ENCODE measurements around the gene WDR87.

The WDR87 gene

DNA sequence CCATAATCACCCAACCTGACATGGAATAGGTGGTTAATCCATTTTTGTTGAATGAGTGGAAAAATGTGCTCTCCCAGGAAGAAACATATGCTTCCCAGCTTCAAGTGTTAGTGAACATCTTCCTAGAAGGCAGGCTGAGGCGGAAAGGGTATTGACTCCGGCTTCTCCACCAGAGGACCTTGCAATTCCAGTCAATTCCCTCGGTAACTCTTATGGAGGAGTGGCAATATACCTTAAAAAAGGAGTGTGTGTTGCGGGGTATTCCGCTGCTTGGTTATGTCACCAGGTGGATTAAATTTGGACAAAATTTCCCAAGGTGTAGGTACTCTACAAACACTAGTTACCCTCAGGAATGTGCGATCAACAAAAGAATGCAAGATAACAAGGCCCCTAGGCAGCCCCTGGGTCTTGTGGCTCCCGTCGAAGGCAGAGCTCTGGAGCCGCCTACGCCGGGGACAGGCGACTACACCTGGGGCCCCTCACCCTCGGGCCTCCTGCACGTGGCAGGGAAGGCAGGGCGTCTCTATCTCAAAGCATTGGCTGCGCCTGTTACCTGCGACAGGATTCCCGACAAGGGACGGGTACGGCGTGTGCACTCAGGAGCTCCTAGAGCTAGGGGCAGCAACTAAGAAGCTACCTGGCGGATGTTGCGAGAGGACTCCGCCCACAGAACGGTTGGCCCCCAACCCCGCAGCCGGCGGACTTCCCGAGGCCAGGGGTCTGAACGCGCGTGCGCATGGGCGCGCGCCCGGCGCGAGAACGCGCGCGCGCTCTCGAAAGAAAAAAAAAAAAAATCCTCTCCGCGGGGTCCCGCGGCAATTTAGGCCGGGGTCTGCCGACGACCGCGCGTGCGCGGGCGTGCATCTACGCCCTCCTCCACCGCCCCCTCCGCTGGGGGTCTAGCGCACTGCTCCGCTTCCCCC, at the start of gene WDR87:
Gene WDR87, minus strand, starts transcription at position 649 of the 923 bp plus-strand sequence. CDS start 8,355 bp downstream, outside the sequence.
- DNase-seq (ENCODE audit: low spot score): no peak

DNA sequence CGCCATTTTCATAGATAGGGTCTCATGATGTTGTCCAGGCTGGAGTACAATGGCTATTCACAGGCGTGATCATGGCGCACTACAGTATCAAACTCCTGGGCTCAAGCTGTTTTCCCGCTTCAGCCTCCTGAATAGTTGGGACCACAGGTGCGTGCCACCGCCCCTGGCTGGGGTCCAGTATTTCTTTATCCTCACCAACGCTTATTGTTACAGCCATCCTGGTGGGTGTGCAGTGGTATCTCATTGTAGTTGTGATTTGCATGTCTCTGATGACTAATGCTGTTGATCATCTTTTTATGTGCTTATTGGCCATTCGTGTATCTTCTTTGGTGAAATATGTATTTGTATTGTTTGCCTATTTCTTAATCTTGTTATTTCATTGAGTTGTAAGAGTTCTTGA, 49.6 kb upstream of the WDR87 start:
- DNase-seq (ENCODE audit: low spot score): no peak

DNA sequence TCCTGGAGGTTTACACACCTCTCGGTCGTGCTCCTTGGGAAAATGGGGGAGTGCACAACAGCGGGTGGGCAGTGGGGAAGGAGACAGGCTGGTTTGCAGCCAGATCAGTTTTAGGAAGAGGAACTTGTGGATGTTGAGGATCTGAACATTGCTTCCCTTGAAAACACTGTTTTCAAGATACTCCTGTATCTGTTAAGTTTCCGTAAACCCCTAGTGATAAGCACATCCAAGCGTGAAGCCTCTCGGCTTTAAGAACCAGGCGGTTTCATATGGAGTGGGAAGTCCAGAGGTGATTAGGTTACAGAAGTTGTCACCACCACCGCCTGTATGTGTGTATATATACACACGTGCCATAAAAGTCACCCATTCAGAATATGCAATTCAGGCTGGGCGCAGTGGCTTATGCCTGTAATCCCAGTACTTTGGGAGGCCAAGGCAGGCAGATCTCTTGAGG, 48.1 kb upstream of the WDR87 start:
- DNase-seq (ENCODE audit: low spot score): no peak

DNA sequence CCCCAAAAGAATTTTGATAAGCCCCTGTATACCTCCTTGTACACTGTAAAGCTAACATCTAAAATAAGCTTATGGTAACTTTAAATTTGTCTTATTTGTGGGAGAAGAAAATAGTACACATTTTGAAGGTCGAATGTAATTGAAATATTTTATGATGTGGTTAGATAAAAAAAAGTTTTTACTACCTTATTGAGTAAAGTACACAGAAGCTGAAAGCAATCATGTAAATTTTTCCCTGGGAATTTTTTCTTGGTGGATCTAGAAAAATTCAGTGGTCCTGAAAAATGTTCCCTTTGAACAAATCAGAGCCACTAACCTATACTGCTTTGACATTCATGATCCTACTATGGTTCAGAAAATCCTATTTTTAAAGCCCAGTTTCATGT, 47.5 kb upstream of the WDR87 start:
- no peak for DNase-seq (ENCODE audit: low spot score)

DNA sequence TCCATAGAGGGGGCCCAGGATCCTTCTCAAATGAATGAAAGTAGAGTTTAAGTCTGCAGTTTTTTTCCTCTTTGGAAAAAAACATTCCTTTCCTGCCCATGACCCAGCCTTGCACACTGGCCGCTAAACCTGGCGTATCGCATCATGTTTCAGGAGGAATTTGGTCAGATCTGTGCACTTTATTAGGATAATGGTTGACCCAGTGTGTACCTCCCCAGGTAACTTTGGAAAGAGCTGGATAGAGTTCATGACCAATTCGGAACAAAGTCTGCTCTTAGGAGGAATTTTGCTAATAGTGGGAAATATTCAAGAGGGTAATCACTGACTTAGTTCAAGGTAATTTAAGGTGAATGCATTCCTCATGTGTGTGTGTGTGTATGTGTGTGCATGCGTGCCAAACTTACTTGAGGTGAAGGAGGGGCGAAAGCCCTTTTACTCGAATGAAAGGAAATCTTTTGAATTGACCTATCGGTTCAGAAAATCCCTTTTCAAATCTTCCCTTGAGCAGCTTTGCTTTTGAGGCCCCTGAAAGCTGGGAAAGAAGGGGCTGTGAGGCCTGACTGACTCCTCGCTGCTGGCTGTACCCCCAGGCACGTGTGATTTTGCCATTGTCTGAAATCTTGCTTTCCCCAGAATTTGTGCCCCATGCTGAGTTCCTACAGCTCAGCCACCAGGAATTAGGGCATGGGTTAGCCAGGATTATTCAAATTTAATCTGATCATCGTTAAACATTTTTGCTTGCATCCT, 47.0 kb upstream of the WDR87 start:
- no peak for DNase-seq (ENCODE audit: low spot score)

DNA sequence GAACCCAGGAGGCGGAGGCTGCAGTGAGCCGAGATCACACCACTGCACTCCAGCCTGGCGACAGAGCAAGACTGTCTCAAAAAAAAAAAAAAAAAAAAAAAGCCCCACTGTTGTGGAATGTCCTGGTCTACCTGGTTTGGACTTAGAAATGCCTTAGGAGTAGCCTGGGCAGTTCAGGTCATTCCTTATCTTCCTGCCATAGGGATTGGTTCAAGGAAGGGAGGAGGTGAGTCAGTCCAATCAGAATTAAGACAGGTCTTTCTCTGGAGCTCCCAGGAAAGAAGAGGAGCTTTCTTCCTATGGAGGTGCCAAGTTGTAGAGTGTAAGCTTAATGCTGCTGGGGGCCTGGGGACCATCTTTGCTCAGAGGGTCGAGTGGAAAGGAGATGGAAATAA, 45.4 kb upstream of the WDR87 start:
- DNase-seq (ENCODE audit: low spot score): no peak

GRCh38 chr19:37950471-37951175, 44.2 kb upstream of the WDR87 start:
- no peak for DNase-seq (ENCODE audit: low spot score)

- no peak for DNase-seq (ENCODE audit: low spot score)
These were observed 42.0 kb upstream of the WDR87 start for GRCh38 chr19:37948362-37948761.

DNA sequence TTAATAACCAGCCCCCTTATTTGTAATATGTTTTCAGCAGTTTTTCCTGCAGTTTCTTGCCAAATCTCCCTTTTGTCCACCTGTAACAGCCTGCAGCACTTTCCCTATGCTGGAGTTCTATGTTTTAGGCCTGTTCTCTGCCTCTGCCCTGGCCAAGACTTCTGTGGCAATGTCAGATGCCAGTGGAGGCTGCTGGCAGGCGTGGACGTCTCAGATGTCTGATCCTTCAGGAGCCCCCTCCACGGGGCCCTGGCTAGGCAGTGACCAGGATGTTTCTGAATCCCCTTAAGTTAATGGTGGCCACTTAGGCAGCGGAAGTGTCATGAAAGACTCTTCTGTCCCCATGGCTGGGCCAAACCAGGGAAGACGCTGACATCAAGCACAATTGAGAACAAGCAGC, 41.4 kb upstream of the WDR87 start:
- DNase-seq (ENCODE audit: low spot score): no peak

DNA sequence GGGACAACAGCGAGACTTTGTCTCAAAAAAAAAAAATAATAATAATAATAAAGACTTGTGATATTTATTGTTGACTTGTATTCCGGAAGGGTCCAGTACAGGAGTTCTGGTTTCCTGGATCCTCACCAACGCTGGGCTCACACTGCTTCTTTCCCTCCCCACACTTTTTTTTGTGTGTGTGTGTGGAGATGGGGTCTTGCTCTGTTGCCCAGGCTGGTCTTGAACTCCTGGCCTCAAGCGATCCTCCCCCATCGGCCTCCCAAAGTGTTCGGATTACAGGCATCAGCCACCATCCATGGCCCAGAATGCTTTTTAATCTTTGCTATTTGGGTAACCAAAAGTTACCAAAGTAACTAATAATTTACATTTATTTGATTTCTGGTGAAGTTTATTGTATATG, 39.7 kb upstream of the WDR87 start:
- DNase-seq (ENCODE audit: low spot score): no peak

DNA sequence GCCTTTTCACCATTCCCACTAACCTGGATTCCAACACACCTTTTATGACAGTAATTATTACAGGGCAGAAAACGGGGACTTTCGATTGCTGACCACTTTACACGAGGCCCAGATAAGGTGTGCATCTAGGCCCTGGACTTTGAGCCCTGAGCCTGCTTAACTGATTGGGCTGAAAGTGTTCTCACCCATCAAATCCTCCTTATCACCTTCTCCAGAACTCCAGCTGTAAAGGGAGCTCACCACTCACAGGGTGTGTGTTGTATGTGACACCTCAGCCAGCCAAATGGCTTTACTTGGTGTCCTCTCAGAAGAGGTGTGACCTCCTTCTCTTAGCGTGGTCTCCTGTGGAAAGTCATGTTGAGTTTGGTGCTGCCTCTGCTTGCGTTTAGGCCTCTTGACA, 37.1 kb upstream of the WDR87 start:
- DNase-seq (ENCODE audit: low spot score): no peak

DNA sequence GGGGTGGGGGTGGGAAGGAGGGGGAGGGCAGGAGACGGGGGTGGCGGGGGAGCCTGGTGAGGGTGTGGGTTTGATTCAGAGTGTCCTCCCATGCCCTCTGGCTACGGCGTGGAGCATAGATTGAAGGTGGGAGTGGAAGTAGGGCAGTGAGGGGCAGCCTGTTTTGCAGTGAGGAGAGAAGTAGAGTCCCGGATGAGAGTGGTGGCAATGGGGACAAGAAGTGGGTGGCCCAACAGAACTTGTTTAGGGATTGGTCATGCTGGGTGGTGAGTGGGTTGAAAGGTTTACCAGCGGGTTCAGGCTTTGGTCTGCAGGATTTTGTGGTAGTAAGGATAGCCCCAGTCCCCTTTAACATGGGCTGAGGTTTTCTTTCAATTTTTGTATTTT, 36.1 kb upstream of the WDR87 start:
- DNase-seq (ENCODE audit: low spot score): no peak

GRCh38 chr19:37941782-37942515, 35.6 kb upstream of the WDR87 start:
- DNase-seq (ENCODE audit: low spot score): no peak

GRCh38 chr19:37938353-37938752, 32.0 kb upstream of the WDR87 start:
- DNase-seq (ENCODE audit: low spot score): no peak

GRCh38 chr19:37936886-37937285, 30.5 kb upstream of the WDR87 start:
- no peak for DNase-seq (ENCODE audit: low spot score)

DNA sequence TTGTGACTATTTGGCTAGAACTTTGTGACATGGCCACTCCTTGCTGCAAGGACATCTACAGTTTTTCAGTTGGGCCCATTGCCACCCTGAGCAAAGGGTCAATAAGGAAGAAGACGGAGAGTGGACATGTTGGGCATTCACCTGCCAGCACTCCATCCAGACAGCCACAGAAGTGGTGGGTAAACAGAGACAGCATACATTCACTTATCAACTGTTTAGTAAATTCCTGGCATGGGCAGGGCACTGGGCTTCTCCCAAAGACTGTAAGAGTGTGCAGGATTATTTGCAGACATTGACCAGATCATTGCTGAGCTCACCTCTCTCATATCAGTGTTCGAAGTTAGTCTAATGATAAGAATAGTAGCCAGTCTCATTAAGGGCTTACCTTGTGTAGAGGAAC, 29.8 kb upstream of the WDR87 start:
- DNase-seq (ENCODE audit: low spot score): no peak

GRCh38 chr19:37935341-37935740, 28.9 kb upstream of the WDR87 start:
- DNase-seq (ENCODE audit: low spot score): no peak

DNA sequence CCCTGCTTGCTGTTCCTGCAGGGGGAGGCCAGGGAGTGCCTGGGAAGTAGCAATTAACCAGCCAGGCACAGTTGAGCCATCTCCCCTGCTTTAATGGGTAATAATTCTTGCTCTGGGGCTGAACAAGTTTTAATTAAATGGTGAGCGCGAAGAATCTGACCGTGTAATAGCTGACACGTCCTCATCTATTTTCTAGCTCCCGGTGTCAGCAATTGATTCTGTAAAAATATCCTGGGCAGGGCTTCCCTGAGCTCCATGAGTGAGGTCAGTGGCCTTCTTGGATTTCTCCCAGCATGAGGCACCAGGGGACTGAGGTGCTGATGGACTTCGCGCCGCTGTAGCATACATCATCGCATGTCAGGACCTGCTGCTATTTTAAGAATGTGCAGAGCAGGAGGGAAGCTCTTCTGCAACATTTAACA, 27.6 kb upstream of the WDR87 start:
- no peak for DNase-seq (ENCODE audit: low spot score)

DNA sequence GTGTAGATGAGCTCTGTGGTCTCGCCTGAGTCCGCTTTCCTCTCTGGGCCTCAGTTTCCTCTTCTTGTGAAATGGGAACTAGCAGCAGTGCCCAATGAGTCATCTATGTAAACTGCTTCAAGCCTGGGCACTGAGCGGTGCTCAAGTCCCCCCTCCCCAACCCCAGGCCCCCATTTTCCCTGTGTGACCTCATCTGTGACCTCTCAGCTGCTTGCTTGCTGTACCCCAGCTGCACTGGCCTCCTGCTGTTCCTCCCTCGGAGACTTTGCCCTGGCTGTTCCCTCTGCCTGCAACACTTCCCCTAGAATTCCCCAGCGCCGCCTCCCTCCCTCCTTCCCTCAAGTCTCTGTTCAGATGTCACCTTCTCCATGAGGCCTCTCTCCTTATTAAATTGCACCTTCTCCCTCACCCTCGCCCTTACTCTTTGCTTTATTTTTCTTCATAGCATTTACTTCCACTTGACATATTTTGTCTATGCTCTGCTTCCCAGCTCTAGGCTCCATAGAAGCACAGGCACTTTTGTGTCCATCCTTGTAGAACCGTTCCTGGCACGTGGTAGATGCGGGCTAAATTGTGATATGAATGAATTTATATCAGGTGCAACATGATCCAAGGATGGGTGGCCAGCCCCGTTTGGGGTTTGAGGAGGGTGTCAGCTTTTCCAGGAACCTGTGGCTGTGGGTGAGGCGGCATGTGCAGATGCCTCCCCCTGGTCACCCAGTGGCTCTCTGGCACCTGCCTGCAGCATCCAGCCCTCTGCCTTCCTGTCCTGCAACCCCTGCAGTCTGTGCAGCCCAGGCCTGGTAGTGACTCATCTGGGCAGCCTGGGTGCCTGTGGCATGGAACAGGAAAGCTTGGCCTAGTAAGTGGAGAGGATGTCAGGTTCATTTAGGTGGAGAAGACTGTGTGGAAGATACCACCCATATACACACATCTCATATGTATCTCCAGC, 26.9 kb upstream of the WDR87 start:
- no peak for DNase-seq (ENCODE audit: low spot score)

GRCh38 chr19:37931881-37932655, 25.7 kb upstream of the WDR87 start:
- no peak for DNase-seq (ENCODE audit: low spot score)

All from COLO829 (cell line).